IMR-90 (cell line): ENCODE data around the gene NT5C1B. TPM values are rescaled to one million over a fixed set of nuclear protein-coding genes. Genes with fewer than 3 reads are reported as not detected.

Experiments
- ATAC-seq: fragments of 200-7000 bp; cut with Tn5 transposase; 2 replicates; pipeline ENCODE4 v1.9.1; 2020; ENCODE audit warnings: low read depth, mild to moderate bottlenecking, moderate library complexity
- Bru-seq: library from RNA; stranded (reverse); fragments of 400-500 nt; gene quantifications from one replicate; lab custom pipeline; 2021; lab: Mats Ljungman, UMichigan
- BruChase-seq, 2 experiments: library from RNA; stranded (reverse); fragments of 400-500 nt; gene quantifications; one replicate each; lab custom pipeline; 2021; lab: Mats Ljungman, UMichigan
- BruUV-seq: library from RNA; stranded (reverse); fragments of 400-500 nt; replicated peaks from 2 replicates; lab custom pipeline; 2021; lab: Mats Ljungman, UMichigan
- CTCF ChIA-PET: fragments of 300-600 bp; formaldehyde crosslinking; extraction: SDS; loops from one replicate; lab custom pipeline; 2021; ENCODE audit warnings: antibody characterized with exemption; lab: Yijun Ruan, JAX
- POLR2A ChIA-PET: fragments of 300-600 bp; sonication (Branson Sonifier 250); formaldehyde crosslinking; loops from one replicate; lab custom pipeline; 2022; ENCODE audit warnings: antibody characterized with exemption; ENCODE audit not compliant: unreplicated experiment; lab: Charles Lee
- DNase-seq: peaks from one replicate; pipeline ENCODE4 v3.0.0; 2013
- H2AFZ ChIP-seq: replicated peaks from 2 replicates; pipeline ENCODE3; 2013; ENCODE audit warnings: low read length, mild to moderate bottlenecking; ENCODE audit not compliant: poor library complexity
- H2AK5ac ChIP-seq: 2 replicates; pipeline ENCODE4 v1.6.1; 2013; ENCODE audit warnings: low read depth, low read length, inconsistent platforms
- H2AK9ac ChIP-seq: replicated peaks from 2 replicates; pipeline ENCODE3; 2013; ENCODE audit warnings: mild to moderate bottlenecking, low read depth, low read length, moderate library complexity; ENCODE audit not compliant: poor library complexity
- H2BK120ac ChIP-seq: 2 replicates; pipeline ENCODE4 v1.6.1; 2013; ENCODE audit warnings: low read depth, low read length, inconsistent platforms
- H2BK15ac ChIP-seq: 3 replicates; pipeline ENCODE4 v1.6.1; 2013; ENCODE audit warnings: low read depth, low read length, inconsistent platforms
- H2BK20ac ChIP-seq: 2 replicates; pipeline ENCODE4 v1.6.1; 2013; ENCODE audit warnings: low read depth, mild to moderate bottlenecking, inconsistent platforms, low read length, moderate library complexity
- H2BK5ac ChIP-seq: 2 replicates; pipeline ENCODE4 v1.6.1; 2013; ENCODE audit warnings: mild to moderate bottlenecking, low read depth, low read length, inconsistent platforms; ENCODE audit not compliant: poor library complexity, severe bottlenecking
- H3K14ac ChIP-seq: replicated peaks from 2 replicates; pipeline ENCODE4 v1.6.1; 2013; ENCODE audit warnings: low read depth, low read length, inconsistent platforms
- H3K18ac ChIP-seq: 2 replicates; pipeline ENCODE4 v1.6.1; 2013; ENCODE audit warnings: low read depth, low read length, control low read depth
- H3K23ac ChIP-seq: 2 replicates; pipeline ENCODE4 v1.6.1; 2013; ENCODE audit warnings: low read depth, low read length, inconsistent platforms
- H3K27ac ChIP-seq: 2 replicates; pipeline ENCODE4 v1.5.1; 2013; ENCODE audit warnings: mild to moderate bottlenecking, control low read depth, low read length; ENCODE audit not compliant: insufficient read depth
- H3K27me3 ChIP-seq: 2 replicates; pipeline ENCODE4 v1.6.1; 2013; ENCODE audit warnings: low read length; ENCODE audit not compliant: control insufficient read depth, insufficient read depth
- H3K36me3 ChIP-seq: 2 replicates; pipeline ENCODE4 v1.6.1; 2013; ENCODE audit warnings: low read length, mixed read lengths; ENCODE audit not compliant: control insufficient read depth, insufficient read depth
- H3K4ac ChIP-seq: 2 replicates; pipeline ENCODE4 v1.6.1; 2013; ENCODE audit warnings: low read depth, low read length, inconsistent platforms
- H3K4me1 ChIP-seq: 2 replicates; pipeline ENCODE4 v1.6.1; 2013; ENCODE audit warnings: low read length, mixed read lengths; ENCODE audit not compliant: control insufficient read depth, insufficient read depth
- H3K4me2 ChIP-seq: 2 replicates; pipeline ENCODE4 v1.6.1; 2013; ENCODE audit warnings: low read depth, mild to moderate bottlenecking, control low read depth, low read length, moderate library complexity
- H3K4me3 ChIP-seq: 2 replicates; pipeline ENCODE4 v1.5.1; 2013; ENCODE audit warnings: low read depth, mild to moderate bottlenecking, control low read depth, low read length, moderate library complexity; ENCODE audit not compliant: insufficient read depth
- H3K56ac ChIP-seq: 2 replicates; pipeline ENCODE4 v1.6.1; 2013; ENCODE audit warnings: low read length, inconsistent platforms; ENCODE audit not compliant: insufficient read depth; ENCODE audit errors: extremely low read depth
- H3K79me1 ChIP-seq, 2 experiments: 2 replicates each; pipeline ENCODE4 v1.6.1; 2013; ENCODE audit warnings: low read length in 2 of 2, inconsistent platforms in 1 of 2, low read depth in 1 of 2
- H3K9ac ChIP-seq: 2 replicates; pipeline ENCODE4 v1.6.1; 2013; ENCODE audit warnings: low read depth, low read length, control low read depth
- H3K9me1 ChIP-seq: 2 replicates; pipeline ENCODE4 v1.6.1; 2013; ENCODE audit warnings: low read length, inconsistent platforms; ENCODE audit not compliant: insufficient read depth
- H3K9me3 ChIP-seq: 2 replicates; pipeline ENCODE4 v1.6.1; 2013; ENCODE audit warnings: low read length; ENCODE audit not compliant: control insufficient read depth, insufficient read depth
- H4K20me1 ChIP-seq: 2 replicates; pipeline ENCODE4 v1.6.1; 2013; ENCODE audit warnings: low read length, inconsistent platforms; ENCODE audit not compliant: insufficient read depth
- H4K5ac ChIP-seq: 2 replicates; pipeline ENCODE4 v1.6.1; 2013; ENCODE audit warnings: mild to moderate bottlenecking, low read depth, low read length, control low read depth
- H4K8ac ChIP-seq, 2 experiments: 2 replicates each; pipeline ENCODE4 v1.6.1; 2013; ENCODE audit warnings: low read depth in 2 of 2, low read length in 2 of 2, control low read depth in 1 of 2, inconsistent platforms in 1 of 2
- H4K91ac ChIP-seq: 2 replicates; pipeline ENCODE4 v1.6.1; 2013; ENCODE audit warnings: low read depth, low read length, inconsistent platforms; ENCODE audit not compliant: insufficient read depth
- BHLHE40 ChIP-seq: fragments of 150-350 bp; IDR thresholded peaks from 2 replicates; pipeline ENCODE4 v1.6.1; 2016; ENCODE audit warnings: mild to moderate bottlenecking, low read depth, low read length
- CEBPB ChIP-seq: IDR thresholded peaks from 2 replicates; pipeline ENCODE4 v1.6.1; 2012; ENCODE audit warnings: low read depth, low read length, improper control_type of control experiment
- CHD1 ChIP-seq: IDR thresholded peaks from 2 replicates; pipeline ENCODE4 v1.6.1; 2012; ENCODE audit warnings: low read depth, low read length, improper control_type of control experiment
- CTCF ChIP-seq: conservative IDR thresholded peaks from 2 replicates; pipeline ENCODE4 v1.5.1; 2012; ENCODE audit warnings: mild to moderate bottlenecking, low read depth, low read length, improper control_type of control experiment
- NFE2L2 ChIP-seq: fragments of 150-350 bp; IDR thresholded peaks from 2 replicates; pipeline ENCODE4 v1.6.1; 2016; ENCODE audit warnings: low read depth, mild to moderate bottlenecking, low read length
- POLR2A ChIP-seq: IDR thresholded peaks from 2 replicates; pipeline ENCODE4 v1.6.1; 2012; ENCODE audit warnings: mild to moderate bottlenecking, low read depth, low read length
- RAD21 ChIP-seq: IDR thresholded peaks from 2 replicates; pipeline ENCODE4 v1.6.1; 2012; ENCODE audit warnings: low read length, improper control_type of control experiment
- RCOR1 ChIP-seq: IDR thresholded peaks from 2 replicates; pipeline ENCODE4 v1.6.1; 2012; ENCODE audit warnings: mild to moderate bottlenecking, low read length, improper control_type of control experiment; ENCODE audit not compliant: insufficient replicate concordance
- SMC3 ChIP-seq: fragments of 150-350 bp; IDR thresholded peaks from 2 replicates; pipeline ENCODE4 v1.6.1; 2016; ENCODE audit warnings: low read depth, mild to moderate bottlenecking, antibody characterized with exemption, low read length, moderate library complexity
- WGBS, 2 experiments: methylation state at CpG; one replicate each; pipeline versions ENCODE4 v1.1.5 to v1.1.7; 2013; ENCODE audit warnings: missing lambda C conversion rate in 2 of 2; ENCODE audit not compliant: insufficient read length in 1 of 2; ENCODE audit errors: extremely low coverage in 2 of 2; 5-methylcytosine and 5-hydroxymethylcytosine counted together
- dilution Hi-C: fragments of 300-500 bp; cut with HindIII; formaldehyde crosslinking; loops from one replicate; pipeline ENCODE4 v1.14.3; 2018; ENCODE audit warnings: low sequenced_read_pairs; ENCODE audit not compliant: unreplicated experiment
- in situ Hi-C: fragments of 300-500 bp; cut with MboI; formaldehyde crosslinking; loops from 3 replicates; pipeline ENCODE4 v1.14.3; 2019; ENCODE audit warnings: low sequenced_read_pairs, inconsistent platforms, mixed read lengths
- intact Hi-C: fragments of 100-400 bp; cut with micrococcal nuclease; formaldehyde crosslinking; loops from 2 replicates; pipeline ENCODE4 v1.10.0; 2022
- long read RNA-seq: library from polyadenylated mRNA; unstranded; transcript quantifications from one replicate; pipeline ENCODE4 v2.0.0, GENCODE V29; 2021; ENCODE audit not compliant: unreplicated experiment
- polyA plus RNA-seq, 3 experiments: library from polyadenylated mRNA; depleted of rRNA; stranded (reverse); fragments of >200 nt; gene quantifications; 2 replicates each; pipeline ENCODE4 v1.2.3, GENCODE V29; 2012; ENCODE audit warnings: low replicate concordance in 1 of 3
- total RNA-seq: library from RNA; depleted of rRNA; stranded (reverse); fragments of >200 nt; gene quantifications from 2 replicates; pipeline ENCODE4 v1.2.3, GENCODE V29; 2012; rRNA removed

The NT5C1B gene
- total RNA-seq: not detected in 2 replicates
- not detected in 2 replicates for polyA plus RNA-seq (2012; rRNA removed)
- not detected in 2 replicates for polyA plus RNA-seq (2012; cell fraction: cytosol; rRNA removed)
- not detected in 2 replicates for polyA plus RNA-seq (2012; cell fraction: nucleus; rRNA removed; ENCODE audit: low replicate concordance)
- not detected for Bru-seq, nascent RNA
- not detected for BruChase-seq, experiment 1, labeled RNA remaining after a 6-hour chase
- BruChase-seq, experiment 2, labeled RNA remaining after a 2-hour chase: not detected
- long read RNA-seq: 0 reads

DNA sequence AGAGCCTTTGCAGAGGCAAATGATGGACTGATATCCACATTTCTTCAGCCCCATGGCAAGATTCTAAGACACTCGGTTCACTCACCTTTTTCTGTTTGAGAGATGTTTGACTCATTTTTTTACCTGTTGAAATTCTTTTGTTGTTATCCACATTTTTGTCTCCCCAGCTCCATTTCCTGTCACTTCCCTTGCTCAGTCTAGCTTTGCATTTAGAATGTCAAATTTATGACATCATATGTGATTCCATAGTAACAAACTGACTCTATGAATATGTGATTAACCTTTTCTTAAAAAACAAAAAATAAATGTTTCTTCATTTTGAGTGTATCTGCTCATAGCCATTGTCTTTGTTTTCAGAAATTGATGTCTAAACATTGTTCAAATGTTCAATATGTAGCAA lies at the start of gene NT5C1B:
Gene NT5C1B (minus strand): TSS at position 216 of the 400 bp plus-strand sequence. CDS start 101 bp downstream, at position 115.
- BruUV-seq: no TSS peak
- H2BK120ac ChIP-seq: no peak within 1 kb of the TSS
- H2AK9ac ChIP-seq: no peak within 1 kb of the TSS
- no peak within 1 kb of the TSS for H2BK5ac ChIP-seq
- H2AFZ ChIP-seq: no peak within 1 kb of the TSS
- H3K18ac ChIP-seq: no peak within 1 kb of the TSS
- no peak within 1 kb of the TSS for H3K56ac ChIP-seq
- dilution Hi-C loops: no loop called here
- intact Hi-C loops: no loop called here
- CTCF ChIA-PET: no interaction called here
- H3K23ac ChIP-seq: no peak within 1 kb of the TSS
- no peaks in the 10 kb centered on the region for H3K27me3 ChIP-seq
- no peak within 1 kb of the TSS for H4K8ac ChIP-seq
- H4K20me1 ChIP-seq: no peaks in the 10 kb centered on the region
- H3K9me3 ChIP-seq: peaks cover 4% of the 10 kb centered on the region
- no peak within 1 kb of the TSS for H2AK5ac ChIP-seq
- no peaks in the 10 kb centered on the region for H3K36me3 ChIP-seq
- no peak within 1 kb of the TSS for H4K91ac ChIP-seq
- no peak within 1 kb of the TSS for H4K5ac ChIP-seq
- no peak within 1 kb of the TSS for H3K14ac ChIP-seq
- no peak within 1 kb of the TSS for H3K4me3 ChIP-seq
- POLR2A ChIA-PET: no interaction called here
- DNase-seq: no peak
- no peak within 1 kb of the TSS for H2BK15ac ChIP-seq
- no peaks in the 10 kb centered on the region for H3K4me1 ChIP-seq
- no peak for TF ChIP-seq RCOR1
- TF ChIP-seq CEBPB: no peak
- no peak for TF ChIP-seq NFE2L2
- TF ChIP-seq CTCF: no peak
- TF ChIP-seq RAD21: no peak
- no peak for TF ChIP-seq POLR2A
- TF ChIP-seq BHLHE40: no peak
- TF ChIP-seq SMC3: no peak
- no peak for TF ChIP-seq CHD1
- H3K9me1 ChIP-seq: peaks cover 5% of the 10 kb centered on the region
- WGBS, 2 experiments: no CpG with 5 or more reads among the region's 1 CpG
- no peak within 1 kb of the TSS for H2BK20ac ChIP-seq
- H3K27ac ChIP-seq: no peak within 1 kb of the TSS
- no peak within 1 kb of the TSS for H3K9ac ChIP-seq
- H3K4ac ChIP-seq: no peak within 1 kb of the TSS; the same call in 1 of the 2 replicates
- no peaks in the 10 kb centered on the region for H3K79me1 ChIP-seq
- H3K4me2 ChIP-seq: no peak within 1 kb of the TSS
- in situ Hi-C loops: no loop called here
- ATAC-seq: no peak
